HG03103 (cell line): ENCODE results near the gene PARP15.

Experiments
- ATAC-seq: cut with Tn5 transposase; IDR thresholded peaks from one replicate; pipeline ENCODE4 v1.9.1; 2021; ENCODE audit warnings: low read depth; ENCODE audit not compliant: unreplicated experiment

The PARP15 gene

DNA sequence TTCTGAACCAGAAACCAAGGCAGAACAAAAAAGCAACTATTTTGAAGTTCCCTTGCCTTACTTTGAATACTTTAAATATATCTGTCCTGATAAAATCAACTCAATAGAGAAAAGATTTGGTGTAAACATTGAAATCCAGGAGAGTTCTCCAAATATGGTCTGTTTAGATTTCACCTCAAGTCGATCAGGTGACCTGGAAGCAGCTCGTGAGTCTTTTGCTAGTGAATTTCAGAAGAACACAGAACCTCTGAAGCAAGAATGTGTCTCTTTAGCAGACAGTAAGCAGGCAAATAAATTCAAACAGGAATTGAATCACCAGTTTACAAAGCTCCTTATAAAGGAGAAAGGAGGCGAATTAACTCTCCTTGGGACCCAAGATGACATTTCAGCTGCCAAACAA lies 8.7 kb upstream of the PARP15 start:
- ATAC-seq = no peak

DNA sequence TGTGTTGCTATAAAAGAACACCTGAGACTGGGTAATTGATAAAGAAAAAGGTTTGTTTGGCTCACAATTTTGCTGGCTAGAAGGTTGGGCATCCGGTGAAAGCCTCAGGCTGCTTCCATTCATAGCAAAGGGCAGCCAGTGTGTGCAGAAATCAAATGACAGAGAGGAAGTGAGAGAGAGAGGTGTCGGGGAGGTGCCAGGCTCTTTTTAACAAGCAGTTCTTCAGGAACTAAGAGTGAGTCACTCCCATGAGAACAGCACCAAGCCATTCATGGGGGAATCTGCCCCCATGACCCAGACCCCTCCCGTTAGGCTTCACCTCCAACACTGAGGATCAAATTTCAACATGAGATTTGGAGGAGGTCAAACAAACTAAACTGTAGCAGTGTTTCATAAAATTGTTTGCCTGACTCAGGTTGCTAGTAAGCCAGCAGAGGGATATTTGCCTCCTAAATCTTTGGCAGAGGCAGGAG lies 4.5 kb upstream of the PARP15 start:
- ATAC-seq = no peak

DNA sequence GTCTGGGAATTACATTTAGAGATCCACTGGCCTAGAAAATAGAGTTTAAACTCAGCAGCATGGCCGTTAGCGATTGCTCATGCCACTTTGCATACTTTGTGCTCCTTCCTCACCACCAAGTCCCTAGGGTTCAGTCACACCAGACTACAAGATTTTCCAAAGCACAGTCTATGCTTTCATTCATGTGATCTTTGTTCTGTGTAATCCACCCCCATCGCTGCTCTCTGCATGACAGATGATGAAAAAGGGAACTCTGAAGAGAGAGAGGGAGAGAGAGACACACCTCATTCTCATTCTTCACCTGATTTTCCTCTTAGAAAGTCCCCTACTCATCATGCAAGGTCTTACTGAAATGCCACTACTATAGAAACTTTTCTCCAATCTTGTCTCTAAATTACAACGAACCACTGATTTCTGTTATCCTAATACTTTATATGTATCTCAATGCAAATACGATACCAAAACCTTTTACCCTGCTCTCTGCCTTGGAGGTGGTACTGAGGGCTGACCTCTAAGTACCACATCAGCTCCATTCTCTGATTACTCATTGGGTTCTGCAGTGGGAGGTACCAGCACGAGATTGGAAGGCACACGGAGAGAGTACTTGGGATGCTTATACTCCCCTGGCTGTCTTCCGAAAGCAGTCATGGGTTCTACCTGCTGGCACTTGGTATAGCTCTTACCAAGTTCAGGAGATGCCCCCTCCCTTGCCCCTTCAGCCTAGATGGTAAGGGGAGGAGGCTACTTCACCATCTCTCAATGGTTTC lies 1.1 kb upstream of the PARP15 start:
- peak; percentile 81 for ATAC-seq

DNA sequence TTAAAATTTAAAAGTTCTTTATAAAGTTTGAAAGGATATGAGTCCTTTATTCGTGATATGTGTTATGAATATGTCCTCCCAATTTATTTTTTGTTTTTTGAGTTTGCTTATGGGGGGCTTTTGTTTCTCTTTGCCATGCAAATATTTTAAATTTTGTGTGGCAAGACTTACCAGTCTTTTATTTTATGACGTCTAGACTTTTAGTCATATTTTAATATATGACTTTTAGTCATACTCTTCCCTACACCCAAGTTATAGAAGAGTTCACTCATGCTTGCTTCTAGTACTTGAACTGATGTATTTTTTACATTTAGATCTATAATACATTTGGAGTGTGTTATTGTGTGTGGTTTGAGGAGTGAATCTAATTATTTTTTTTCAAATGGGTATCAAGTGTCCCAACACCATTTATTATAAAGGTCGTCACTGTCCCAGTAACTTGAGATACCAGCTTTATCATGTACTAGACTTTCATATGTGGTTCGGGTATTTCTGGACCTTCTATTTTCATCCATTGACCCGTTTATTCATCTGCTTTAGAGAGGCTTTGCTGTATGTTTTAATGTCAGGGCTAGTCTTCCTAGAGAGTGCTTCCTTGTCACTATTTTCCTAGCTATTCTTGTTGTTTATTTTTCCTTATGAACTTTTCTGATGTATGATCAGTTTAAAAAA lies 755 bp downstream of the PARP15 start:
- ATAC-seq = no peak

DNA sequence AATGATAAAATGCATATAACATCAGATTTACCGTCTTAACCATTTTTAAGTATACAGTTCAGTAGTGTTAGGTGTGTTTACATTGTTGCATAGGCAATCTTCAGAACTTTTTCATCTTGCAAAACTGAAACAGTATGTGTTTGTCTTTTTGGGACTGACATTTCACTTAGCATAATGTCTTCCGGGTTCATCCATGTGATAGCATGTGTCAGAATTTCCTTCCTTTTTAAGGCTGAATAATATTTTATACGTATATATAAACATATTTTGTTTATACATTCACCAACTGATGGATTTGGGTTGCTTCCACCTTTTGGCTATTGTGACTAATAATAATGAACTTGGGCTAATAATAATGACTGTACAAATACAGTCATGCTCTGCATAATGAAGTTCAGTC lies 3.0 kb downstream of the PARP15 start:
- ATAC-seq = no peak

DNA sequence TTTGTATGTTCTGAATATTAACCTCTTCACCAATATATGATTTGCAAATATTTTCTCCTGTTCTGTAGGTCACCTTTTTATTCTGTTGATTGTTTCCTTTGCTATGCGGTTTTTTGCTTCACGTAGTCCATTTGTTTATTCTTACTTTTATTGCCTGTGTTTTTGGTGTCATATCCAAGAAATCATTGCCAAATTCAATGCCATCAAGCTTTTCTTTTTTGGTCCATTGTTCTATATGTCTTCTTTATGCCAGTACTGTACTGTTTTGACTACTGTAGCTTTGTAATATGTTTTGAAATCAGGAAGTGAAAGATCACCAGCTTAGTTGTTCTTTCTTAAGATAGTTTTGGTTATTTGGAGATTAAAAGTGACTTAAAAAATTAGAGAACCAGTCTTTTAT lies 4.2 kb downstream of the PARP15 start:
- ATAC-seq = no peak

DNA sequence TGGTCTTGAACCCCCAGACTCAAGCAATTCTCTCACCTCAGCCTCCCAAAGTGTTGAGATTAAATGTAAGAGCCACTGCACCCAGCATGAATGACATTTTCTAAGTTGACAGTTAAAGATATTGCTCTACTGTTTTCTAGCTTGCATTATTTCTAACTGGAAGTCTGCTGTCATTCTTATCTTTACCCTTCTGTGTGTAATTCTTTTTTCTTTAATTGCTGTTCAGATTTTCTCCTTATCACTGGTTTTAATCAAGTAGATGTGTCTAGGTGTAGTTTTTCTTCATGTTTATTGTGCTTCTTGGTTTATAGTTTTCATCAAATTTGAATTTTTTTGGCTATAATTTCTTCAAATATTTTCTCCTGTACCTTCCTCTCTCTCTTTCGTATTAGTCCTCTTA lies 4.9 kb downstream of the PARP15 start:
- no peak for ATAC-seq

DNA sequence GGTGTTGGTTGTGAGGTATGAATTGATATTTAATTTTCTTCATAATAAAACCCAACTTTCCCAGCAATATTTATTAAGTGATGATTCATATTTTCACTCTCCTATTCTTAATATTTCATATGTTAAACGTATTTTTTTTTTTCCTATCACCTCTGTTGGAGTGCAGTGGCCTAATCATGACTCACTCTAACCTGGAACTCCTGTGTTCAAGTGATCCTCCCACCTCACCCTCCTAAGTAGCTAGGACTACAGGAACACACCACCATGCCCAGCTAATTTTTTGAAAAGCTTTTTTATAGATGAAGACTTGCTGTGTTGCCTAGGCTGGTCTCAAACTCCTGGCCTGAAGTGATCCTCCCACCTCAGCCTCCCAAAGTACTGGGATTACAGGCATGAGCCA lies 8.6 kb downstream of the PARP15 start:
- no peak for ATAC-seq

DNA sequence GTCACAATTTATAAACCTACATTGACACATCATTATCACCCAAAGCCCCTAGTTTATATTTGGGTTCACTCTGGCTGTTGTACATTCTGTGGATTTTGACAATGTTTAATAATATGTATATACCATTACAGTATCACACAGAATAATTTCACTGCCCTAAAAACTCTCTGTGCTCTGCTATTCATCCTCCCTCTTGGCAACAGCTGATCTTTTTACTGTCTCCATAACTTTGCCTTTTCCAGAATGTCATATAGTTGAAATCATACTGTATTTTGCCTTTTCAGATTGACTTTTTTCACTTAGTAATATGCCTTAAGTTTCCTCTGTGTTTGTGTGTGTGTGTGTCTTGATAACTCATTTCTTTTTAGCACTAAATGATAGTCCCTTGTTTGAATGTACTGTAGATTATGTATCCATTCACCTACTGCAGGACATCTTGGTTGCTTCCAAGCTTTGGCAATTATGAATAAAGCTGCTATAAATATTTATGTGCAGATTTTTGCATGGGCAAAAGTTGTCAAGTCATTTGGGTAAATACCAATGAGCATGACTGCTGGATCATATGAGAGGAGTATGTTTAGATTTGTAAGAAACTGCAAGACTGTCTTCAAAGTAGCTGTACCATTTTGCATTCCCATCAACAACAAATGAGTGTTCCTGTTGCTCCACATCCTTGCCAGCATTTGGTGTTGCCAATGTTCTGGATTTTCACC lies 9.5 kb downstream of the PARP15 start:
- no peak for ATAC-seq

DNA sequence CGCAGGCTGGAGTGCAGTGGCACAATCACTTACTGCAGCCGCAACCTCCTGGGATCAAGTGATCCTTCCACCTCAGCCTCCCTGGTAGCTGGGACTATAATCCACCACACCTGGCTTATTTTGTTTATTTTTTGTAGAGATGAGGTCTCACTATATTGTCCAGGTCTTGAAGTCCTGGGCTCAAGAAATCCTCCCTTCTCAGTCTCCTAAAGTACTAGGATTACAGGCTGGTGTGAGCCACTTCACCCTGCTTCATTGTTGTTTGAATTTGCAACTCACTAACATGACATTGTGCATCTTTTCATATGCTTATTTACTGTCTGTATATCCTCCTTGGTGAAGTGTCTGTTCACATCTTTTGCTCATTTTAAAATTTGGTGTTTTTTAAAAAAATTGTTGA lies 10.1 kb downstream of the PARP15 start:
- no peak for ATAC-seq

DNA sequence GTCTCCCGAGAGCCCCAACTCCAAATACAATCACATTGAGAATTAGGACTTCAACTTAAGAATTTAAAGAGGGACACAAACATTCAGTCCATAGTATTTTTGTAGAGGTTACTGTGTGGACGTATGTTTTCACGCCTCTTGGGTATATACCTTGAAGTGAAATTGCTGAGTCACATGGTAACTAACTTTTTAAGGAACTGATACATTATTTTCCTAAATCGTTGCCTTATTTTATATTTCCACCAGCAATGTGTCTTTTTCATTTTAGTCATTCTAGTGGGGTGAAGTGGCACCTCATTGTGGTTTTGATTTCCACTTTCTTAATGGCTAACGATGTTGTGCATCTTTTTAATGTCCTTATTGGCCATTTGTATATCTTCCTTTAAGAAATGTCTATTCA lies 11.8 kb downstream of the PARP15 start:
- peak; percentile 72 for ATAC-seq

DNA sequence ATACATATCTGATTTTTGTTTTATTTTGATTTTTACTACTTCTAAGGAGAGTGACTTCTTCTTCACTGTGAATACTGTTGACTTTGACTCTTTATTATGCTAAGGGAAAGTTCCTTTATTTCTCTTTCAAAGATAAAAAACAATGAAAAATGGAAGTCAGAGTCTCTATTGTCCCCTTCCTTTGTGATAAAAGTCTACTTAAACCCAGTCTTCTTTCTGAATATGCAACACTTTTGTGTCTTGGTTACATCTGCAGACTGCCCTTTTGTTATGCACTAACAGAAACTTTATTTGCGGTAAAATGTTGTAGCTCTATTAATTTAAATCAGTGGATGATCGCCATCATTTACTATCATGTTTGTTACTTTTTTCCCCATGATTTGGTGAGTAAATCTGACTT lies 13.2 kb downstream of the PARP15 start:
- ATAC-seq = no peak

DNA sequence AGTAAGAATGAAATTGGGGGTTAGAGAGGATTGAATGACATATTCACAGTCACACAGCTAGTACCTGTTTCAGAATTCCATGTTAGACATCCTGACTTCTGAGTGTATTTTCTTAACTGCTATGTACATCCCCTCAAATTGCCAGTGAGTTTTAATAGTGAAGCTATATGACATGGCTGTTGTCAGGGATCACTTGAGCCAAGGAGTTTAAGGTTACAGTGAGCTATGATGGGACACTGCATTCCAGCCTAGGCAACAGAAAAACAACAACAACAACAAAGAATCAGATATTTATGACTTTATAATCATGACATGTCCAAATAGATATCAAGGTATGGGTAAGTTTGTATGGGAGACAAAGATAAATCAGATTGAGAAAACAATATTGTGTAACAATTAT lies 16.6 kb downstream of the PARP15 start:
- no peak for ATAC-seq

DNA sequence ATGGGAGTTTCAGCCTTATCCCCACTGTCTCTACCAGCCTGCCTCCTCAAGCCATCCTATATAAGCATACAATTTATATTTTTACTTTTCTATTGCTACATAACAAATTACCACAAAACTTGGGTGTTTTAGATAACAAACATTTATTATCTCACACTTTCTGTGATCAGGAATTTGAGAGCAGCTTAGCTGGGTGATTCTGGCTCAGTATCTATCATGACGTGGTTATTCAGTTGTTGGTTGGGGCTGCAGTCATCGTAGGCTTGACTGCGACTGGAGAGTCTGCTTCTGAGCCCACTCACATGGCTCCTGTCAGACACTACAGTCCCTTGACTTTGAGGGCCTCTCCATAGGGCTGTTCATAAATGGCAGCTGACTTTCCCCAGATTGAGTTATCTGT lies 20.7 kb downstream of the PARP15 start:
- no peak for ATAC-seq

DNA sequence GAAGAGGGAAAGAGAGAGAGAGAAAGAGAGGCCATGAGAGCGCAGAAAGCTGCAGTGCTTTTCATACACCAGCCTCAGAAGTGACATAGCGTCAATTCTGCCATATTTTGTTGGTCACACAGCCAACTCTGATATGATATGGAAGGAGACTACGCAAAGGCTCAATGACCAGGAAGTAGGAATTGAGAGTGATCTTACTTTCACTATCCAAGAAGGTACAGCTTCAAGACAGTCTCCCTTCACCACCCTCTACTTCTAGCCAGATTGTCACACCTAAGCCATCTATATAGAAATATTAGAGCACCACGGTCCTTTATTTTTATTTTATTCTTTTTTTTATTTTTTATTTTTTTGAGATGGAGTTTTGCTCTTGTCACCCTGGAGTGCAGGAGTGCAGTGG lies 21.1 kb downstream of the PARP15 start:
- no peak for ATAC-seq

DNA sequence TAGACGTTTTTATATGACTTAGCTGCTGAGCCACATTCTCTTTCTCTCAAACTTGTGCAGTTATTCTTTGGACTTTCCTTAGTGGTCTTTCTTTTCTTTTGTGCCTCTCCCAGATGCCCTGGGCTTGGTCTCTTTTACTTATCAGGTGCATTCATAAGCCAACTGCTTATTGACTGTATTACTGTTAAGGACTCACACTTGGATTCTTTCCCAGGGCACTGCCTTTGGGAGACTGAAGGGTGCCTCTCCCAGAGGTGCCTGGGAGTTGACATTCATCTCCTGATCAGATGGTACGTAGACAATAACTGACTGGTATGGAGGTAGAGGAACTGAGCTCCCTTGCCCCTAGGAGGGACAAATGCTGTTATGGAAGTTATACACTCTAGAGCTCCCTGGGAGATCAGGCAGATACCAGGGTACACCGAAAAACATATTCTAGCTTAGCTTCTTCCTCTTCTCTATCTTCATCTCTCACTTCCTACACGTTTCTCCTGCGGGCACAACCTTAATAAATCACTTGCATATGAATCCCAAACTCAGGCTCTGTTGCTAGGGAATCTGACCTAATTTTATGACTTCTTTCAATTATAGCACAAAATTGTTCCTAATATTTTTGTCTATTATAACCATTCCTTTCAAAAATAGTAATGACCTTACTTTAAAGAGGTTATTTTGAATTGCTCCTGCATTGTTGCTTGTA lies 24.7 kb downstream of the PARP15 start:
- ATAC-seq = no peak

DNA sequence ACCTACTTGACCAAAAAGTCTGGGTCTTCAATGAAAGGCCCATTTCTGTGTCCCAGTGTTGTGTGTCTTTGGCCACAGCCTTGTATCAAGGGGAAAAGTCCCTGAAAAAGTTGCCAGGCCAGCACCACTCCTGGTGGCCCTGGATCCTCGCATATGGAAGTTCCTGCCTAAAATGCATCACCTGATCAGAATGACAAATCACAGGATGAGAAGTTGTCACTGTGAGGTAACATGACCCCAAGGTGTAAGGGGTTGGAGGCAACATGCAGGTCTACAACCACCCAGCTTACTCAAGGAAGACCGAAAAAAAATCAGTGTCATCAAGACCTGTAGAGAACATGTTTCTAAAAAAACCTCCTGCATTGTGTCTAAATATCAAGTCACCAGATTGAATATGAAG lies 25.6 kb downstream of the PARP15 start:
- ATAC-seq = no peak

DNA sequence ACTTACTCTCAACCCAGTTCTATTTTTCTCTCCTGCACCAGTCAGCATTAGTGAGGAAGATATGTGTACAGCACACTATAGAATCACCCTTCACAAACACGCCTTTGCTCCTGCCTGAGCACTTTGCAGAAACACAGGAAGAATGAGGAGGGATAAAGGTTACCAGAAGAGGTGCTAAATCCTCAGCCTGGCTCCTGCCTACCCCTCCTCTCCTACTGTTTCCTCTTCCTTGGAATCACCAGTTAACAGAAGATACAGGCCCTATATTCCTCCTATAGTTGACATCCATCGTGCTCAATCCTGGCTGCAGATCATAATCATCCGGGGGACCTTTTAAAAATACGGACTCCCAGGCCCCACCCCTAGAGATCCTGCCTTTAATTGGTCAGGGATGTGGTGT lies 28.9 kb downstream of the PARP15 start:
- no peak for ATAC-seq

DNA sequence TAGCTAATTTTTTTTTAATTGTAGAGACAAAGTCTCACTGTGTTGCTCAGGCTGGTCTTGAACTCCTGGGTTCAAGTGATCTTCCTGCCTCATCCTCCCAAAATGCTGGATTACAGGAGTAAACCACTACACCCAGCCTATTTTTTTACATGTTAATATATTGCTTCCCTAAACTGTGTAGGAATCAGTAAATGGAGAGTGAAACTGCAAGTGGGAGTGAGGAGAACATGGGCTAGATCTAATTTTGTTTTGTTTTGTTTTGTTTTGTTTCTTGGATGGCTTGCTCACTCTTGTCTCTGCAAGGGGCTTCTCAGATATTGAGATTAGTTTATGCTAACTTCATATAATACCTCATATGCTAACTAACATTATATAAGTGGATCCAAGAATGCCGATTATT lies 31.5 kb downstream of the PARP15 start:
- no peak for ATAC-seq

DNA sequence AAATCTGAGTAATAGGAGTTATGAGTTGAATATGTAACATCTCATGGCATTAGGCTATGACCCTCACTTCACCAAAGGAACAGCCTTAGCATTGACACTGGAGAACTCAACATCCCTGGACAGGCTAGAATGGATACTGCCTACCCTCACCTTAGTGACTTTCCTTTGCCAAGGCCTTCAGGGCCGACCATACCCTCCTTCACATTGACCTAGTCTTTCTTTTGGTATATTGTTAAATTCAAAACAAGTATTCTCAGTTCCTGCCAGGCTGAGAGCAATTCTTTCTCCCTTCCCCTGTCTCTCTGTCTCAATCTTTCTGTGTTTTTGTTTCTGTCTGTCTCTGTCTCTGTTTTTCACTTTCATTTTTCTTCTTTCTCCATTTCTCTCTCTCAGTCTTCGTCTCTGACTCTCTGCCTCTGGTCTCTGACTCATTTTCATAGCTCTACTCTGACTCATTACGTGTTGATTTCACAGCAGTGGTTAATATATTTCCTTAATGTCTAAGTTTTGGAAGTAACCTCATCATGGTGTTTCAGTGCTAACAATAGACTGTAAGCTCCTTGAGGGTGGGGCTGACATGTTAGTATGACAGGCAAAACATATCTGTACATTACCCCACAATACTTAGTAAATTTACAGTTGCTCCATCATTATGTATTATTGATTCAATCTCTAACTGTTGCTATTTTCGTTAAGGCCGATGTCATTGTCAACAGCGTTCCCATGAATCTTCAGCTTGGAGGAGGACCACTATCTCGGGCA lies 32.5 kb downstream of the PARP15 start:
- peak; percentile 95 for ATAC-seq
